Hematopoietic multipotent progenitor cell (in vitro differentiated cells): Measurements from ENCODE around the gene NRP1. TPM values are rescaled to one million over a fixed set of nuclear protein-coding genes. Genes with fewer than 3 reads are reported as not detected.

Experiments
- DNase-seq, 3 donors: peaks; one replicate each; pipeline ENCODE4 v3.0.0-alpha.2; 2011 to 2015; ENCODE audit warnings: low read depth in 2 of 3, low spot score in 2 of 3
- small RNA-seq: library from RNA; depleted of rRNA; stranded (forward); fragments of <200 nt; gene quantifications from one replicate; pipeline ENCODE3, GENCODE V24; 2012
- total RNA-seq: library from RNA; depleted of rRNA; stranded (reverse); fragments of >200 nt; gene quantifications from one replicate; pipeline ENCODE4 v1.2.3, GENCODE V29; 2012

The NRP1 gene
- total RNA-seq, 1 donor = under 0.01 TPM

DNA sequence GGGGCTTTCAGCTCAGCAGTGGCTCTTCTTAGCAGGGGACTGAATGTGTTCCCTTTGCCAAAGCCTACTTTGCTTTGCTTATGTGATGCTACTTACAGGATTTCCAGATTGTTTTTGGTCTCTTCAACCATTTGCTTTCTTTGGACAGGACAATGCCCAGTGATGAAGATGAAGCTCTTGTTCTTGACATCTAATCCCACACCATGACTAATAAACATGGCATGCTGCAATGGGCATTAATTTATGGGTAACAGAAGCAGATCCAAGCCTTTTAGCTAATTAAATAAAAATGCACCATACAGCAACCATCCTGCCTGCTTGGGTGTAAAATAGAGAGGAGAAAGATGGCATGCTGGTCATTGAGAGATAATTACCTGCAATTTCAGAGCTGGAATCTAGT lies 200.9 kb downstream of the NRP1 start:
- DNase-seq = no peak

DNA sequence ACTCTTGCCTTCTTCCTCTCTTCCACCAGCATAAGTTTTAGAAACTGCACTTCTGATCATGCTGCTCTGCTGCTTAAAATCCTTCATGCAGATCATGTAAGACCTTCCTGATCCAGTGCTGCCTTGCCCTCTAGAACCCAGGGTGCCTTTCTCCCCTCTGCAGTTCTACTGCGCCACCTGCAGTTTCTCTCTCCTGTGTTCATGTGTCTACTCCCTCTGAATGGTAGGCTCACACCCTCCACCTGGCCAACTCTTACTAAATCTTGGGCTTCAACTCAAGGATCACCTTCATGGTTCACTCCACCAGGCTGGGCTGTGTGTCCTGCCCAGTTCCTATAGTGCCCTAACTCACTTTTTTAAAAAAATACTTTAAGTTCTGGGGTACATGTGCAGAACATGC lies 201.8 kb downstream of the NRP1 start:
- DNase-seq = no peak

DNA sequence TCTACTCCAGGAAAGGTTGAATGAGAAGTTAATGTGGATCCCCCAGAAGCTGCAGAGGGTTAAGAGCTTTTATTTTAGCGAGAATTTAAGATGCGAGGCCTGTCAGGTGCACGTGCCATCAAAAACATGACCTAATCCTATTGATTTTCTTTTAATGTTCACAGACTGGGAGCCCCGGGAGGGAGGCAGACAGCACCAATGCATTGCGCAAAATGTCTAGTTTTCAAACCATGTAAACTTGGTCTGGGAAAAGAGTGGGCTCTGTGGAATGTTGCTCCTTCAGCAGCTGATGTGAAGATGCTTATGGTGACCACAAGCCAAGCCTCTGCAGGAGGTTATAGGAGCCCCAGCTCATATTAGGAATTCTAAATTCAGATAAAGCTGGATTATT lies 204.5 kb downstream of the NRP1 start:
- DNase-seq = no peak

DNA sequence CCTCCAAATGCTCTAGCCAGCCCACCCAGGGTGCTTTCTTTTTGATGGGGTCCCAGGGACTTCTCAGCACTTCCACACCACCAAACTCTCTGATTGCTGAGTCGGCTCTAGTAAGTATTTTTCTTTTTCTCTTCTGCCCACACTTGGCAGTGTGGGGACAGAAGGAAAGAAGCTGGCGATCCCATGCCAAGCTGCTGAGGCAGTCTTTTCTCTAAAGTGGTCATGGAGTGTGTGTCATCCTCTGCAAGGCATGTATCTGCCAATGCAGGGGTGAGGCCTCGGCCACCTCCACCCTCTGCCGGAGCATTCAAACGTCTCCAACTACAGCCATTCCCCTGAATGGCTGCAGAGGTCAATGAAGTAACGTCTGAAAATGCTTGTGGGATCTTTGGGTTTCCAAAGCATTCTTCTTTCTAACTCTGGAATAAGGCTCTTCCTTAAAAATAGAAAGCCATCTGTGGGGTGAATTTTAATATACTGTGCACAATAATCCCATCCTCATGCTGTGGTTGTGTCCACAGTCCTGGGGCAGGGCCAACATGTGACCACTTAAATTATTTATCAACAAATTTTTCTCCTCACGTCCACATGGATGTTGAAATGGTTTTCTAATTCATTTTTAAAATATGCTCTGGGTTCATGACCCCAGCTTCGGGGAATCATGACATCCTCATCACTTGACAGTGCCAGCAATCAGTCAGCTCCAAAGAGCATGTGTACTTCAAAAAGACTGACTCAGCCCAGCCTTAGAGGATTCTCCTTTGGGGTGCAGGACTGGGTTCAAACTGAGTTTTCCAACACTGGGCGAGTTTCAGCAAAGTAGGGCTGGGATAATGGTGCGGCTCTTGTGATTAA lies 205.1 kb downstream of the NRP1 start:
- no peak for DNase-seq

DNA sequence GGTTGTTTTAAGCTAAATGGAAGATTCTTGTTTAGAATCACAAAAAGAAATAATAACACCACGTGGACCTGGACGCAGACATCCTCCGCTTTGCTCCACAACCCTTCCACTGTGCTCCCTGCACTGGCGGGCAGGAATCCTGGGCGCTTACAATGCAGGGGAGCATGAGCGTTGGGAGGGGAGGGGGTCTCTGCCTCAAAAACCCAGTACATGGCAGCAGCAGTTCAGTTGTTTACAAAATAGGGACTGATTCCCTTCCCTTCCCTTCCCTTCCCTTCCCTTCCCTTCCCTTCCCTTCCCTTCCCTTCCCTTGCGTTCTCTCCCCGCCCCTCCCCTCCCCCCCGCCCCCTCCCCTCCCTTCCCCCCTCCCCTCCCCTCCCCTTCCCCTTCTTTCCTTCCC lies 206.8 kb downstream of the NRP1 start:
- DNase-seq = no peak

Small RNA genes within 50 kb of the gene (small RNA-seq; reads per million reads assigned to genes)
- gene AL353600.1 = not detected
- gene RN7SL398P = not detected
